Prostate gland (tissue), 2 donors: ENCODE results near the gene U2AF2. TPM values are rescaled to one million over a fixed set of nuclear protein-coding genes. Genes with fewer than 3 reads are reported as not detected.

Experiments
- DNase-seq: peaks from one replicate; pipeline ENCODE4 v3.0.0-alpha.2; 2019; ENCODE audit warnings: low spot score
- H3K27ac ChIP-seq, 2 donors: fragments of 200-600 bp; sonication (generic); 2 replicates each; pipeline ENCODE4 v1.5.1; 2017 to 2019
- H3K27me3 ChIP-seq: fragments of 200-600 bp; sonication (generic); replicated peaks from 2 replicates; pipeline ENCODE4 v1.5.1; 2019; ENCODE audit not compliant: insufficient read depth
- H3K36me3 ChIP-seq, 2 donors: fragments of 200-600 bp; sonication (generic); 1 replicate in 1 of 2; 2 replicates in 1 of 2; pipeline versions ENCODE4 v1.5.1 to v1.8.1; 2017 to 2019
- H3K4me1 ChIP-seq: fragments of 200-600 bp; sonication (generic); replicated peaks from 2 replicates; pipeline ENCODE4 v1.5.1; 2019
- H3K4me3 ChIP-seq, 2 donors: fragments of 200-600 bp; sonication (generic); 2 replicates each; pipeline ENCODE4 v1.5.1; 2017 to 2019
- H3K9me3 ChIP-seq: fragments of 200-600 bp; sonication (generic); 2 replicates; pipeline ENCODE4 v1.5.1; 2017
- CTCF ChIP-seq, 4 experiments: fragments of 200-600 bp in 2 of 4; fragments of 450-650 bp in 2 of 4; sonication (generic) in 2 of 4; IDR thresholded peaks; 1 replicate in 3 of 4; 2 replicates in 1 of 4; pipeline ENCODE4 v1.5.1; 2016 to 2019; ENCODE audit warnings: antibody characterized with exemption in 4 of 4, mild to moderate bottlenecking in 2 of 4, moderate library complexity in 2 of 4
- POLR2A ChIP-seq: fragments of 450-650 bp; IDR thresholded peaks from one replicate; pipeline ENCODE4 v1.6.1; 2016; ENCODE audit warnings: antibody characterized with exemption, mild to moderate bottlenecking
- POLR2AphosphoS5 ChIP-seq: sonication (generic); formaldehyde crosslinking; IDR thresholded peaks from one replicate; pipeline ENCODE4 v1.6.1; 2017; ENCODE audit warnings: antibody characterized with exemption
- WGBS: methylation state at CpG from one replicate; pipeline ENCODE4 v1.1.5; 2018; 5-methylcytosine and 5-hydroxymethylcytosine counted together
- intact Hi-C: fragments of 100-400 bp; cut with DNase I; formaldehyde crosslinking; loops from one replicate; pipeline ENCODE4 v1.14.2; 2022
- total RNA-seq, 2 donors: library from RNA; depleted of rRNA; stranded (reverse); fragments of >200 nt; gene quantifications; one replicate each; pipeline ENCODE4 v1.1.0, GENCODE V29; 2016

Gene U2AF2
- total RNA-seq, 2 donors from 2014 or later, result 99.2 to 224 TPM

DNA sequence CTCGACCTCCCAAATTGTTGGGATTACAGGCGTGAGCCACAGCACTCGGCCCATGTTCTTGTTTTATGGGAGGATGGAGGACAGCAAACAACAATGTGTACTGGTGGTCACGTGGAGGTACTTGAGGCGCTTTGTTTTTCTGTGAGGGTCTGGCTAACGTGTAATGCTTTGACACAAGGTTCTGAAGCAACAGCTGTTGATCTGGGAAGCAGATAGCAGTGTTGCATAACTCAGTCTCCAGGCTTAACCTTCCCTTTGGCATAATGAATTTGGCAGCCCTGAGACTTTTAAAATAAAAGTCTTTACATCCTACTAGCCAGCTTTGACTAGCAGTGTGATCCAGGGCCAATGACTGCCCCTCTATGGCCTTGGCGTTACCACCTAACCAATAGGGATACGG, 21.0 kb upstream of the U2AF2 start:
- H3K4me3 ChIP-seq, result no peak overlapping the region
- intact Hi-C loops, result loop anchor here (2.0 kb wide), 1 partner anchor 117 kb away; no protein-coding TSS in a partner anchor
- peaks cover 12% of the 10 kb centered on the region for H3K4me1 ChIP-seq
- H3K27ac ChIP-seq, result peak overlapping the region in 1 of 2 donors; percentile 93
- no peaks in the 10 kb centered on the region for H3K27me3 ChIP-seq
- H3K9me3 ChIP-seq, result no peaks in the 10 kb centered on the region
- no peak for DNase-seq
- WGBS, result 67% methylated on average over 8 of the region's 8 CpGs
- no peaks in the 10 kb centered on the region for H3K36me3 ChIP-seq
- TF ChIP-seq CTCF (IDR thresholded peaks at IDR 0.05) (no peak), POLR2A (no peak), POLR2AphosphoS5 (no peak)

DNA sequence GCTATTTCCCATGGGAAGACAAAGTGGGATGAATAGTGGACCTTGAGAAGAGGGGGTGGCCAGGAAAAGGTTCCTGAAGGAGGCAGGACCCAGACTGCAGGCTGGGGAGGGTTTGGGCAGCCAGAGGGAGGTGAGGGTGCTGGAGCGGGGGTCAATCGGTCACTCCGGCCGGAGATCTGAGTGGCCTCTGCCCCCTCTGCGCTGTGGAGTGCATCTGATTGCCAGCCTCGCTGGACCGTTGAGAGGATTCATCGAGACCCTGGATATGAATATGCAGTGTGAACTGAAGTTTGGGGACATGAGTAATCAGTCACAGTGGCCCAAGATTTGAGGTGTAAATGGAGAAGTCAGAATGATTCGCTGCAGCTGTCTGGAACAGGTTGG, 19.5 kb upstream of the U2AF2 start:
- Histone ChIP-seq H3K4me1 (peaks cover 18% of the 10 kb centered on the region), H3K9me3 (no peaks in the 10 kb centered on the region), H3K4me3 (peak overlapping the region; percentile 94 to 99), H3K27me3 (no peaks in the 10 kb centered on the region), H3K36me3 (no peaks in the 10 kb centered on the region), H3K27ac (peak overlapping the region; percentile 93 to 96)
- TF ChIP-seq POLR2AphosphoS5 (no peak), CTCF (IDR thresholded peaks at IDR 0.05) (no peak)
- DNase-seq, result no peak
- intact Hi-C loops, result no loop called here
- 4% methylated on average over 9 of the region's 9 CpGs for WGBS

- no peaks in the 10 kb centered on the region for H3K36me3 ChIP-seq
- H3K9me3 ChIP-seq, result no peaks in the 10 kb centered on the region
- DNase-seq, result no peak
- peaks cover 21% of the 10 kb centered on the region for H3K4me1 ChIP-seq
- no peak for TF ChIP-seq POLR2A
- no peak for TF ChIP-seq POLR2AphosphoS5
- TF ChIP-seq CTCF (IDR thresholded peaks at IDR 0.05), result no peak
- H3K27ac ChIP-seq, result peak overlapping the region; percentile 93 to 96
- 59% methylated on average over 7 of the region's 7 CpGs for WGBS
- H3K27me3 ChIP-seq, result no peaks in the 10 kb centered on the region
- peak overlapping the region; percentile 94 to 99 for H3K4me3 ChIP-seq
- intact Hi-C loops, result no loop called here
These were observed 18.9 kb upstream of the U2AF2 start for GRCh38 chr19:55635856-55636440.

GRCh38 chr19:55636723-55637122, 18.1 kb upstream of the U2AF2 start:
- H3K27me3 ChIP-seq, result no peaks in the 10 kb centered on the region
- no peaks in the 10 kb centered on the region for H3K9me3 ChIP-seq
- DNase-seq, result no peak
- intact Hi-C loops, result no loop called here
- TF ChIP-seq POLR2A (no peak), POLR2AphosphoS5 (no peak), CTCF (IDR thresholded peaks at IDR 0.05) (no peak)
- H3K4me3 ChIP-seq, result no peak overlapping the region
- peaks cover 21% of the 10 kb centered on the region for H3K4me1 ChIP-seq
- no peaks in the 10 kb centered on the region for H3K36me3 ChIP-seq
- WGBS, result 85% methylated on average over 4 of the region's 4 CpGs
- H3K27ac ChIP-seq, result no peak overlapping the region

DNA sequence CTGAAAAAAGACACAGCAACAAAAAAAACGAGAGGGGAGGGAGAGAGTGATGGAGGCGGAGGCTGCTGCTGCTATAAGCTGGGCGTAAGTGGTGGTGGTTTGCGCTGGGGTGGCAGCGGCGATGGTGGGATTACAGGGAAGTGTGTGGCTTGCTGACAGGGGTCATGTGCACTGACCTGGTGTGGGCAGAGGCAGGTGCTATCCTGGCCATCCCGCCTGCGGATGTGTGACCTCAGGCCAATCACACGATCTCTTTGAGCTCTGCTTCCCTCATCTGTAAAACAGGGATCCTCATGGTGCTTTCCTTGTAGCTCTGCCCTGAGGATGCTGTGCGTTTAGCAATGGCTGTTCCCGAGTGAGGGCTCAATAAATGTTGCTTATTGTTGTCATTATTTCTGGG, 17.3 kb upstream of the U2AF2 start:
- DNase-seq, result no peak
- H3K4me1 ChIP-seq, result peaks cover 22% of the 10 kb centered on the region
- H3K36me3 ChIP-seq, result no peaks in the 10 kb centered on the region
- intact Hi-C loops, result no loop called here
- WGBS, result 74% methylated on average over 11 of the region's 11 CpGs
- TF ChIP-seq POLR2A (no peak), CTCF (IDR thresholded peaks at IDR 0.05) (no peak), POLR2AphosphoS5 (no peak)
- H3K4me3 ChIP-seq, result no peak overlapping the region
- no peaks in the 10 kb centered on the region for H3K27me3 ChIP-seq
- no peaks in the 10 kb centered on the region for H3K9me3 ChIP-seq
- H3K27ac ChIP-seq, result no peak overlapping the region
